Dedifferentiated amniotic fluid mesenchymal stem cell (primary cell): ENCODE measurements around the gene C3orf38.
"Not testable (repeated sequence)": the region's sequence is repeated elsewhere in the genome, so short reads cannot be mapped to it uniquely, and the experiment has no call there.

Experiments used
- DNase-seq: peaks from one replicate; pipeline ENCODE4 v3.0.0-alpha.2; 2016; ENCODE audit errors: extremely low spot score

C3orf38 gene

GRCh38 chr3:88149509-88150362 is at the start of gene C3orf38:
Gene C3orf38, plus strand, starts transcription at chr3:88149959. Its CDS starts 94 bp downstream, at chr3:88150053.
- peak; percentile 92 for DNase-seq

- peak; percentile 18 for DNase-seq
Observed at GRCh38 chr3:88101142-88101541, 48.6 kb upstream of the C3orf38 start.

GRCh38 chr3:88105325-88105724 is 44.4 kb upstream of the C3orf38 start:
- DNase-seq, result no peak

- no peak for DNase-seq
Observed at GRCh38 chr3:88112289-88112688, 37.5 kb upstream of the C3orf38 start.

- DNase-seq, result peak; percentile 69
Observed at GRCh38 chr3:88113311-88114162, 36.2 kb upstream of the C3orf38 start.

- DNase-seq, result no peak
Observed at GRCh38 chr3:88114878-88115549, 34.7 kb upstream of the C3orf38 start.

- no peak for DNase-seq
Observed at GRCh38 chr3:88117683-88118082, 32.1 kb upstream of the C3orf38 start.

GRCh38 chr3:88118603-88119002 is 31.2 kb upstream of the C3orf38 start:
- not testable (repeated sequence) for DNase-seq

- no peak for DNase-seq
Observed at GRCh38 chr3:88123526-88123925, 26.2 kb upstream of the C3orf38 start.

GRCh38 chr3:88131695-88132094 is 18.1 kb upstream of the C3orf38 start:
- DNase-seq, result no peak

GRCh38 chr3:88132894-88133293 is 16.9 kb upstream of the C3orf38 start:
- DNase-seq, result no peak

GRCh38 chr3:88133711-88134263 is 16.0 kb upstream of the C3orf38 start:
- no peak for DNase-seq

- DNase-seq, result no peak
Observed at GRCh38 chr3:88137836-88138235, 11.9 kb upstream of the C3orf38 start.

GRCh38 chr3:88141458-88142083 is 8.2 kb upstream of the C3orf38 start:
- DNase-seq, result peak; percentile 73

- no peak for DNase-seq
Observed at GRCh38 chr3:88142094-88142624, 7.6 kb upstream of the C3orf38 start.

GRCh38 chr3:88147261-88147660 is 2.5 kb upstream of the C3orf38 start:
- no peak for DNase-seq

- no peak for DNase-seq
Observed at GRCh38 chr3:88148651-88149050, 1.1 kb upstream of the C3orf38 start.

- no peak for DNase-seq
Observed at GRCh38 chr3:88149101-88149508, 654 bp upstream of the C3orf38 start.

GRCh38 chr3:88150371-88150770 is 612 bp downstream of the C3orf38 start:
- DNase-seq, result no peak

GRCh38 chr3:88150806-88151205 is 1.0 kb downstream of the C3orf38 start:
- DNase-seq, result no peak

- DNase-seq, result no peak
Observed at GRCh38 chr3:88151358-88151757, 1.6 kb downstream of the C3orf38 start.
